A673 (cell line): ENCODE measurements around the gene USP2. TPM values are rescaled to one million over a fixed set of nuclear protein-coding genes. Genes with fewer than 3 reads are reported as not detected.
A peak's percentile ranks its signal among the peaks of the same experiment; 100 is the strongest.

Experiments
- BruUV-seq: library from RNA; stranded (reverse); fragments of 400-500 nt; replicated peaks from 2 replicates; lab custom pipeline; 2021; lab: Mats Ljungman, UMichigan
- CTCF ChIA-PET: fragments of 300-600 bp; sonication (Branson Sonifier 250); formaldehyde crosslinking; loops from one replicate; lab custom pipeline; 2022; ENCODE audit warnings: antibody characterized with exemption; lab: Charles Lee
- POLR2A ChIA-PET: fragments of 300-600 bp; sonication (Branson Sonifier 250); formaldehyde crosslinking; loops from one replicate; lab custom pipeline; 2022; ENCODE audit warnings: antibody characterized with exemption; ENCODE audit not compliant: low non-redundant PET; lab: Charles Lee
- DNase-seq: peaks from one replicate; pipeline ENCODE4 v3.0.0-alpha.2; 2015; ENCODE audit warnings: low spot score
- H3K27ac ChIP-seq: fragments of 200-600 bp; sonication (generic); 2 replicates; pipeline ENCODE4 v1.5.1; 2016; ENCODE audit warnings: mixed run types, low read depth, mild to moderate bottlenecking, mixed read lengths, antibody characterized with exemption, low read length; ENCODE audit not compliant: poor library complexity, severe bottlenecking
- H3K27me3 ChIP-seq: fragments of 200-600 bp; sonication (generic); replicated peaks from 2 replicates; pipeline ENCODE4 v1.6.1; 2017; ENCODE audit warnings: mixed run types, low read depth, mild to moderate bottlenecking, mixed read lengths, antibody characterized with exemption, low read length; ENCODE audit not compliant: insufficient read depth, poor library complexity
- H3K36me3 ChIP-seq: fragments of 200-600 bp; sonication (generic); 2 replicates; pipeline ENCODE4 v1.6.1; 2016; ENCODE audit warnings: mixed run types, mild to moderate bottlenecking, mixed read lengths, antibody characterized with exemption, low read length; ENCODE audit not compliant: insufficient read depth, poor library complexity, severe bottlenecking
- H3K4me1 ChIP-seq: fragments of 200-600 bp; sonication (generic); 2 replicates; pipeline ENCODE4 v1.6.1; 2017; ENCODE audit warnings: mixed run types, mild to moderate bottlenecking, mixed read lengths, antibody characterized with exemption, low read length; ENCODE audit not compliant: insufficient read depth, poor library complexity, severe bottlenecking
- H3K4me3 ChIP-seq: fragments of 200-600 bp; sonication (generic); 2 replicates; pipeline ENCODE4 v1.5.1; 2016; ENCODE audit warnings: low read depth, mixed run types, mild to moderate bottlenecking, mixed read lengths, low read length; ENCODE audit not compliant: poor library complexity, severe bottlenecking
- H3K9me3 ChIP-seq: fragments of 200-600 bp; sonication (generic); 2 replicates; pipeline ENCODE4 v1.6.1; 2016; ENCODE audit warnings: mixed run types, low read depth, mild to moderate bottlenecking, mixed read lengths, antibody characterized with exemption, low read length; ENCODE audit not compliant: poor library complexity, severe bottlenecking
- EZH2 ChIP-seq: fragments of 200-600 bp; sonication (generic); IDR thresholded peaks from 2 replicates; pipeline ENCODE4 v1.6.1; 2017; ENCODE audit warnings: borderline replicate concordance, low read depth, mild to moderate bottlenecking, mixed read lengths, antibody characterized with exemption, low read length; ENCODE audit not compliant: poor library complexity, severe bottlenecking
- intact Hi-C: fragments of 100-400 bp; cut with micrococcal nuclease; formaldehyde crosslinking; loops from one replicate; pipeline ENCODE4 v1.10.0; 2022; ENCODE audit not compliant: unreplicated experiment
- total RNA-seq: library from RNA; stranded (reverse); gene quantifications from 2 replicates; pipeline ENCODE4 v1.2.3, GENCODE V29; 2021
- TF ChIP-seq, protein P1 (sequence below): fragments of 300-800, 200-600 bp; sonication (generic); conservative IDR thresholded peaks from 2 replicates; pipeline ENCODE4 v1.5.1; 2017; ENCODE audit warnings: low read depth, mild to moderate bottlenecking, antibody characterized with exemption, low read length, moderate library complexity, mixed read lengths

USP2 gene
- total RNA-seq, 1 experiment from 2014 or later = 4.8 TPM

DNA sequence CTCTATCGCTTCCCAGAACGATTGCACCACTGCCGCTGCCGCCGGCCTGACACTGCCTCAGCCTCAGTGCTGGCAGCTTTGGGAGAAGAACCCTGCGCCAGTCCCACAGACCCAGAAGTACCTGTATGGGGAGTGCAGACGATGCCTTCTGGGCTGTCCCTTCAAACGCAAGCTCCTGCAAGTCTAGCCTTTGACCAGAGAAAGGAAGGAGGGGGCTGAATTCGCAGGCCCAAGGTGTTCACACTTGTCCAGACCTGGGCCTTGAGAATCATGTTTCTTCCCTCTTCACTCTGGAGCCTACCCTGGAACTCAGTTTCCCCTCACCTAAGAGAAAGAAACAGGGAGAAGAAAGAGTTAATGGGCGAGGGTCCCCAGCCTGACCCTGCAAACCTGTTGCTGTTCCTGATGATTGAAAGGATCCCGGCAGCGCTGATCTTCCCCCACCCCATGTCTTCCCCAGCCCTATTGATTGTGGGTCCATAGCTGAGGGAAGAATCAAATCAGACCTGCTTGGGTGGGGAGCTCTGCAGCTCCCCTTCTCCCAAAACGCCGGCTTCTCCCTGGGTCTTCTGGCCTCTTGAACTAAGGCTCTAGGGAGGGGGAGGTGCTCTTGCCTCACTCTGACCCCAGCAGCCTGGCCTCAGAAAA is 63.8 kb downstream of the USP2 start:
- no TSS peak for BruUV-seq
- intact Hi-C loops = no loop called here
- Histone ChIP-seq H3K36me3 (no peaks in the 10 kb centered on the region), H3K27me3 (no peaks in the 10 kb centered on the region), H3K4me1 (peaks cover 25% of the 10 kb centered on the region), H3K4me3 (peak overlapping the region; percentile 62), H3K9me3 (no peaks in the 10 kb centered on the region), H3K27ac (no peak overlapping the region)
- no peak for DNase-seq
- CTCF ChIA-PET = interaction anchor here (0.6 to 1.0 kb wide), 3 partner anchors 21 to 173 kb away, joined by 3 to 5 read pairs (median 4); no protein-coding TSS in a partner anchor
- no peak for TF ChIP-seq EZH2
- TF ChIP-seq, protein P1, sequence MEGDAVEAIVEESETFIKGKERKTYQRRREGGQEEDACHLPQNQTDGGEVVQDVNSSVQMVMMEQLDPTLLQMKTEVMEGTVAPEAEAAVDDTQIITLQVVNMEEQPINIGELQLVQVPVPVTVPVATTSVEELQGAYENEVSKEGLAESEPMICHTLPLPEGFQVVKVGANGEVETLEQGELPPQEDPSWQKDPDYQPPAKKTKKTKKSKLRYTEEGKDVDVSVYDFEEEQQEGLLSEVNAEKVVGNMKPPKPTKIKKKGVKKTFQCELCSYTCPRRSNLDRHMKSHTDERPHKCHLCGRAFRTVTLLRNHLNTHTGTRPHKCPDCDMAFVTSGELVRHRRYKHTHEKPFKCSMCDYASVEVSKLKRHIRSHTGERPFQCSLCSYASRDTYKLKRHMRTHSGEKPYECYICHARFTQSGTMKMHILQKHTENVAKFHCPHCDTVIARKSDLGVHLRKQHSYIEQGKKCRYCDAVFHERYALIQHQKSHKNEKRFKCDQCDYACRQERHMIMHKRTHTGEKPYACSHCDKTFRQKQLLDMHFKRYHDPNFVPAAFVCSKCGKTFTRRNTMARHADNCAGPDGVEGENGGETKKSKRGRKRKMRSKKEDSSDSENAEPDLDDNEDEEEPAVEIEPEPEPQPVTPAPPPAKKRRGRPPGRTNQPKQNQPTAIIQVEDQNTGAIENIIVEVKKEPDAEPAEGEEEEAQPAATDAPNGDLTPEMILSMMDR = no peak
- POLR2A ChIA-PET = interaction anchor here (1.0 kb wide), 1 partner anchor 12 kb away, joined by 3 read pairs; no protein-coding TSS in a partner anchor

GRCh38 chr11:119316729-119317591 is 64.5 kb downstream of the USP2 start, which contains the start of gene MCAM:
Gene MCAM, minus strand, starts transcription at chr11:119317130. Its CDS starts 29 bp downstream, at chr11:119317101.
- ChIA-PET POLR2A (interaction anchor here (1.0 kb wide), 1 partner anchor 11 kb away, joined by 3 read pairs; no protein-coding TSS in a partner anchor), CTCF (interaction anchor here (0.5 to 1.1 kb wide), 5 partner anchors 21 to 174 kb away, joined by 3 to 5 read pairs (median 4); no protein-coding TSS in a partner anchor)
- no TSS peak for BruUV-seq
- intact Hi-C loops = no loop called here
- Histone ChIP-seq H3K27me3 (no peaks in the 10 kb centered on the region), H3K9me3 (no peaks in the 10 kb centered on the region), H3K4me1 (peaks cover 25% of the 10 kb centered on the region), H3K36me3 (no peaks in the 10 kb centered on the region), H3K27ac (peak within 1 kb of the TSS; percentile 40), H3K4me3 (peak within 1 kb of the TSS; percentile 62)
- TF ChIP-seq, protein P1 = no peak
- no peak for TF ChIP-seq EZH2
- DNase-seq = peak; percentile 61

DNA sequence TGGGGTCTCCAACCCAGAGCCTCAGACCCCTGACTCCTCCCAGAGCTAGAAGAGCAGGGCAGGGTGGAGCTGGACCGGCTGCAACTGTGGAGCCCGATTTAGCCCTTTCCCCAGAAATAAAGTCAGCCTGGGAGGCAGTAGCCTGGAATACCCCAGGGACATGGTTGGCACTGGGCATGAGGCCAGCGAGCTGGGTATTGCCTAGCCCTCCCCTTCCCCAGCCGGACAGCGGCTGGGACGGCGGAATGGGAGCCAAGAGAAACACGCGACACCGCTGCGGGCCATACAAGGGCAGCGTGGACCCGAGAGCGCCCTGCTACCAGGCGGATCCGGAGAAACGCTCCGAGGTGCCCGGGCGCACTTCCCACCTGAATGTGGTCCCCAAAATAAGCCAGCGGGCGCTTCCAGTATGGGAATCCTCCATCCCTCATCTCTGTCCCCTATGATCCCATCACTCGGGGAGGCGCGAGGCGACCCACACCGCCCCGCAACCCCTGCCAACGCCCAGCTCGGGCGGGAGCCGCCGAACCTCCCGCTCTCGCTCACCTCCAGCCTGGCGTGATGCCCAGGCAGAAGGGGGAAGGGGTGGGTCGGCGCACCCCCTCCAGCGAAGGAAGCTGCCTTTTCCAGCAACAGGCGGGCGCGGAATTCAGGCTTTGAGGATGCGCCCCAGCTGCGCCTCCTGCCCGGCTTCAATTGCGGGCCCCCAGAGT is 65.3 kb downstream of the USP2 start:
- TF ChIP-seq EZH2 = no peak
- TF ChIP-seq, protein P1 = no peak
- DNase-seq = peak; percentile 64
- intact Hi-C loops = no loop called here
- no TSS peak for BruUV-seq
- Histone ChIP-seq H3K27me3 (no peaks in the 10 kb centered on the region), H3K4me1 (peaks cover 22% of the 10 kb centered on the region), H3K9me3 (no peaks in the 10 kb centered on the region), H3K27ac (peak overlapping the region; percentile 40), H3K36me3 (no peaks in the 10 kb centered on the region), H3K4me3 (peak overlapping the region; percentile 62)
- ChIA-PET POLR2A (no interaction called here), CTCF (interaction anchor here (0.5 to 1.1 kb wide), 4 partner anchors 22 to 175 kb away, joined by 3 to 5 read pairs (median 4); no protein-coding TSS in a partner anchor)
